Suprapubic skin (tissue), 4 donors: ENCODE data around the gene OSTF1.

Source experiments
- CTCF ChIP-seq, 2 donors: fragments of 200-600 bp in 1 of 2; fragments of 450-650 bp in 1 of 2; sonication (generic) in 1 of 2; IDR thresholded peaks; one replicate each; pipeline ENCODE4 v1.5.1; 2016 to 2019; ENCODE audit warnings: antibody characterized with exemption in 2 of 2, mild to moderate bottlenecking in 1 of 2, moderate library complexity in 1 of 2
- EP300 ChIP-seq: sonication (generic); formaldehyde crosslinking; IDR thresholded peaks from one replicate; pipeline ENCODE4 v1.6.1; 2017; ENCODE audit warnings: antibody characterized with exemption
- POLR2A ChIP-seq, 2 donors: fragments of 450-650 bp; IDR thresholded peaks; one replicate each; pipeline ENCODE4 v1.6.1; 2017; ENCODE audit warnings: antibody characterized with exemption in 2 of 2, mild to moderate bottlenecking in 2 of 2, moderate library complexity in 2 of 2
- POLR2AphosphoS5 ChIP-seq, 3 donors: sonication (generic); formaldehyde crosslinking; IDR thresholded peaks; one replicate each; pipeline ENCODE4 v1.6.1; 2017; ENCODE audit warnings: antibody characterized with exemption in 3 of 3

- no peak for TF ChIP-seq POLR2A (IDR thresholded peaks at IDR 0.05)
- TF ChIP-seq CTCF (IDR thresholded peaks at IDR 0.05): no peak
- TF ChIP-seq POLR2AphosphoS5 (IDR thresholded peaks at IDR 0.05): no peak
- no peak for TF ChIP-seq EP300
These were observed 41.5 kb upstream of the OSTF1 start for GRCh38 chr9:75046725-75047345.
